ENCODE measurements around the gene STARD3.
"Not testable (repeated sequence)": the region's sequence is repeated elsewhere in the genome, so short reads cannot be mapped to it uniquely, and the experiment has no call there.

Gene STARD3

GRCh38 chr17:39636927-39637736, at the start of gene STARD3:
TSS of gene STARD3 (plus strand) at chr17:39637144. CDS start at chr17:39653532, 16,388 bp downstream.
- DNase-seq = peak in 57 of 58 donors; percentile 50 to 93 (median 84)

GRCh38 chr17:39590180-39590579, 46.8 kb upstream of the STARD3 start:
- not testable (repeated sequence) for DNase-seq

- DNase-seq = peak in 34 of 58 donors; percentile 16 to 83 (median 50)
These were observed 44.7 kb upstream of the STARD3 start for GRCh38 chr17:39591958-39592954.

- no peak for DNase-seq
These were observed 43.6 kb upstream of the STARD3 start for GRCh38 chr17:39593371-39593770.

GRCh38 chr17:39595294-39595693, 41.6 kb upstream of the STARD3 start:
- DNase-seq = no peak

DNA sequence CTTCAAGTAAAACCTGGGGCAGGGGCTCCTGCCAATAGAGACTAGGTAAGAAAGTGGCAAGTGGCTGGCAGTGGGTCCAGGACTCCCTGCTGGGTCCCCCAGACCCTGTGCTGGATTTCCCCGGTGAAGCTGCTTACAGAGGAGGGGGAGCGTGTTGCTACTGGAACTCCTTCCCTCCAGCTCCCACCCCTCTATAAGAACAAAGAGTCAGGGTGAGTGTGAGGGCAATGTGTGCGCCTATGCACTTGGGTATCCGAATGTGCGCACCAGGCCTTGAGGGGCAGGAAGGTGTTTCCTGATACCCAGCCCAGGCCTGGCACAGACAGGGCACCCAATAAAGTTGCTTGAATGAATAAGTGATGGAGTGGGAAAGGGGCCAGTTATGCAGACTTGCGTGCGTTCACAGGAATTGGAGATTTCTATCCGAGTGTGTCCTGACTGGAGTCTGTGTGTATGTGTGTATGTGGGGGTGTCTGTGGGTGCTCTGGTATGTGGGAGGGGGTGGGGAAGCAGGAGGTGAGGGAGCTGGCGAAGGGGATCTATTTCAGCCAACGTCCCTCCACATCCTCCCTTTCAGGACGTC, 40.9 kb upstream of the STARD3 start:
- no peak for DNase-seq

DNA sequence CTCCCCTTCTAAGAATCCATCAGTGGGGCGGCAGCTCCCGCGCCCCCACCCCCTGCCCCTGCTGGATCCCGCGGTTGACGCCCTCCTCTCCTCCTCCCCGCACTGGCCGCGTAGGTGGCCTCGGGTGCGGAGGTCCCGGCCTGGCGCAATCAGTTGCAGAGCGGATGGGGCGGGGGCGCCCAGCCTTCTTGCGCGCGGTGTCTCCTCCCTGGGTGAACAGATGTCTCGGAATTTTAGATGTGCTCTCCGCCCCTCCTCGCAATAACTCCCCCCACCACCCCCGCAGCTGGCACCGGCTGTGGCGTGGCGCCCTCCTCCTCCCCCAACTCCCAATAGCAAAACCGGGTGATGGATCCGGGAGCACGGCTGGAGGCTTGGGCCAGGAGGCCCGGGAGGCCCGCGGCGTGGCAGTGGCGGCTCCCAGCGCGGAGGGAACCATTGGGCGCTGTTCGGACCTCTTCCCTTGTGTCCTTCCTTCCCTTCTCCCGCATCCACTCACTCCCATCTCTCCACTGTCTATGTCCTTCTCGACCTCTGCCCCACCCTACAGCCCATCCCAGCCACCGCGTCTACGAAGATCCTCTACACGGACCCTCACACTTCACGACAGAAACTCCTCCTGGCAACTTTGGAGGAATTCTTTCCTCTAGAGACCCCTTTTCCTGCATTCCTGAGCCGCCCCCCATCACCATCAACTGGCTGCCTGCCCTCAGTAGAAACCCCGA, 40.2 kb upstream of the STARD3 start:
- no peak for DNase-seq

DNA sequence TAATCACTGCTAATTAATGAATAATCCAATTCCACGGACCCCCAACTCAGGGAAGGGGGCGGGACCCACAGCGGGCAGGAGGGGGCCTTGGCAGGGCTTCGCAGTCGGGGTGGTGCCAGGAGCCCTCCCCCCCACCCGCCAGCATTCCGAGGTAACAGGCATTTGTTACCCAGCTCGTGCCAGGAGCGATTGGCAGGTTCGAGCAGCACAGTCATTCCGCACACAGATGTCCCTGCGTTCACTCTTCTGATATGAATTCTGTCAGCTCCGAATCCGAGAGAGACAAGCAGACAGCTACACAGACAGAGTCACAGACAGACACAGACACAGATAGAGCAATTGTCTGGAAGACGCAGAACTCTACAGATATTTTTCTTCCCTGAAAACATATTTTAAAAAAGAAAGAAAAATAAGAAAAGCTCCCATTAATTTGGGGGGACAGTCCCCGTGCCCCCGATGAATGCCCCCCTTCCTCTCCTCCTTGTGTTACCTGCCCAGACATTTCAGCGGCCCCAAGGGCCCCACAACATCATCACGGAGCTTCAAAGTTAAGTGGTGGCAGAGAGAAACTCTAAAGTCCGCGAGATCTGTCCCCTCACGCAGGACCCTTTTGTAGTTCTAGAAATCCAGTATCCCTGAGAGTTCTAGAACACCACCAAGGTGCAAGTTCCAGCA, 39.4 kb upstream of the STARD3 start:
- no peak for DNase-seq

- no peak for DNase-seq
These were observed 38.9 kb upstream of the STARD3 start for GRCh38 chr17:39598047-39598481.

GRCh38 chr17:39598630-39599003, 38.3 kb upstream of the STARD3 start:
- no peak for DNase-seq

DNA sequence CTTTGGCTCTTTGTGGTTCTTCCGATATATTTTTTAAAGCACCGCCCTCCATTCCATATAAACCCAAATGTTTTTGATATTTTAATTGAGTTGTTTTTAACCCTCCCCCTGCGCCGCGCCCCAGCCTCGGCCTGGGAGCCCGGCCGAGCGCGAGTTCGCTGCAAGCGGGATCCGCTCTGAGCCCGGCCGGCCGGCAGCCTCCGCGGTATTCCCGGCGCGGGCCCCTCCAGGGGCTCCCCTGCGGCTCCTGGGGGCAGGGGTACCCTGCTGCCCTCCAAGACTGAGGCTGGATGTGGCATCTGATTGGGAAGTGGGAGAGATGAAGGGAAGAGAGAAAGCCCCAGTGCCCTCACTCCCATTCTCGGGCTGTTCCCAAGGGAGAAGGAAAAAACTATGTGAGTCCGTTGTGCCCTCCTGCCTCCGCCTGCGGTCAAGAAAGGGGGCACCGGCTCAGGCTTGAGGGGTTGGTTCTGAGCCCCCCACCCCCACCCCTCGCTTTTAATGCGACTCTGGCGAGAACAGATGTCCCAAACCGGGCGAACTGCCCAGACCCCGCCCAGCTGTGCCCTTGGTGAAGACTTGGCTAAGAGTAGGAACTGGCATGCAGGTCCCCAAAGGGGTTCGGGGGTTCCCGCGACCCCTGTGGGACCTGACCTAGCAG, 37.8 kb upstream of the STARD3 start:
- no peak for DNase-seq

DNA sequence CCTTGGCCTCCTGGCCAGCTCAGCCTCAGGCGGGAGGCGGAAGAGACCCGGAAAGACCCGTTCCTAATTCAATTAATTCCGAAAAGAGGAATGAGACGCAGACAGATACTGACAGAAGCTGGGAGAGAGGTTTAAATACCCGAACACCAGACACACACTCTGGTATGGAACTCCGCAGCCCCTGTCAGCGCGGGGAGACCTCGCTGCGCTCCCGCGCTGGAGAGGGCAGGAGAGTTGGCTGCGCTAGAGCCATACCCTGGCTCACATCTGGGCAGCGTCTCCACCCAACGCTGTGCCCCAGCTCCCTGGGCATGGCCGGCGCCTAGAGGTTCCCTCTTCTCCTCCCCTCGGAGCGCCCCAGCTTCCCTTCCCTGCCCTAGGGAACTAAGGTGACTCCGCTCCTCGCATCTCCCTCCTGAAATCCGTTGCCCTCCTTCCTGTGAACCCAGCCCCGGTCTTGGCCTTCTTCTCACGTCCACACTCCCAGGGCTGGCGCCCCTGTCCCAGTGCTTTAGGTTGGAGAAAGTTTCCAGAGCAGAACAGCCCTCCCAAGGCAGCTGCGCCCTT, 37.2 kb upstream of the STARD3 start:
- no peak for DNase-seq

DNA sequence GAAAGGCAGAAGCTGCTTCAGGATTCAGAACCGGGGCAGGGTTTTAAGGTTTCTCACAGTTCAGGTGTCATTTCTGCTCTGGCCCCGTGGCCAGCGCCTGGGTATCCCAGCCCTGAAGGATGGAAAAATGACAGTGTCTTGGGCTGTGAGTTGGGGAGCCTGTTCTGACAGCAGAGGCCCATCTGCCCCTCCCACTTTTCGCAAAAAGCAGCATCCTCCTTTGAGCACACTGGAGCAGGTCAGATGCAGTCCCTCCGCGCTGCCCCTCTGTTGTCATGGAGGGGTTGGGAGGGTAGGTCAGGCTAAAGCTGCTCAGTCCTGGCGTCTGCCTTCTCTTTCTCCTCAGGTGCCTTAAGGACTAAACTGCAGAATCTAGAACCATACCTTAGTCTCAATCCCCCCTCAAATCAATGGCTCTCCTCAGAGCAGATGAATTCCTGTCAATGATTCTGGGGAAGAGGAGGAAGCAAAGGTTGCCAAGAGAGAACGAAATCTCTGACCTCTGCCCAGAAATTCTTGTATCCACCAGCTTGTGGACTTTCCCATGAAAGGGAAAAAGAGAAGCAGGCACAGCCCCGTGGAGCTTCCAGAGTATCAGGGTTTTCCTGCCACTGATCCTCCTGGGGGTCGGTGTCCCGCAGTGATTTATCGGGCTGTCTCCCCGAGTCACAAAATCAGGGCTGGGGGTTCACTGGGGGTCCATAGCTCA, 36.5 kb upstream of the STARD3 start:
- no peak for DNase-seq

DNA sequence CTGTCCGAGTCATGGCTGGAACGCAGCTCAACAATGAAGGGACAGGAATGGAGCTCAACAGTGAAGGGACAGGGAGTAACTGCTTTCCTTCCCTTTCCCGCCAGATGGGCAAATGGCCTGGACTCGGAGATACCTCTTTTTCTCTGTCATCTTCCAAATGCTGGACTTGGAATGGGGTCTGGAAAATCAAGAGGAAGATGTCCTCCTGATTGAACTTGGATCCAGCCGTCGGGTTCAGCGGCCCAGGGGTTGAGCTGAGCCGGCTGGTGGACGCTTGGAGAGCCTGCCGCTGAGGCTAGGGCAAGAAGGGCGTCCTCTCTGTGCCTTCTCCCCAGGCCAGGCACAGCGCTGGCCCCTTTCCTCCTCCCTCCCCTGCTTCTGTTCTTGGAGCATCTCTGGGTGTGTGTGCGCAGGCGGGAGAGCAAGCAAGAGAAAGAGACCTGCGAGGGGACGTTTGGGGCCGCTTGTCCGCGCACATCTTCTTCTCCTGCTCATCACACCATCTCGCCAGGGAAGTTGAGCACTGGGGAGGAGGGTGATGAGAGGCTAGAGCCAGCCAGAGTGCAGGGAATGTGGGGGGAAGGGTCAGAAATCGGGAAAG, 35.8 kb upstream of the STARD3 start:
- DNase-seq = no peak

DNA sequence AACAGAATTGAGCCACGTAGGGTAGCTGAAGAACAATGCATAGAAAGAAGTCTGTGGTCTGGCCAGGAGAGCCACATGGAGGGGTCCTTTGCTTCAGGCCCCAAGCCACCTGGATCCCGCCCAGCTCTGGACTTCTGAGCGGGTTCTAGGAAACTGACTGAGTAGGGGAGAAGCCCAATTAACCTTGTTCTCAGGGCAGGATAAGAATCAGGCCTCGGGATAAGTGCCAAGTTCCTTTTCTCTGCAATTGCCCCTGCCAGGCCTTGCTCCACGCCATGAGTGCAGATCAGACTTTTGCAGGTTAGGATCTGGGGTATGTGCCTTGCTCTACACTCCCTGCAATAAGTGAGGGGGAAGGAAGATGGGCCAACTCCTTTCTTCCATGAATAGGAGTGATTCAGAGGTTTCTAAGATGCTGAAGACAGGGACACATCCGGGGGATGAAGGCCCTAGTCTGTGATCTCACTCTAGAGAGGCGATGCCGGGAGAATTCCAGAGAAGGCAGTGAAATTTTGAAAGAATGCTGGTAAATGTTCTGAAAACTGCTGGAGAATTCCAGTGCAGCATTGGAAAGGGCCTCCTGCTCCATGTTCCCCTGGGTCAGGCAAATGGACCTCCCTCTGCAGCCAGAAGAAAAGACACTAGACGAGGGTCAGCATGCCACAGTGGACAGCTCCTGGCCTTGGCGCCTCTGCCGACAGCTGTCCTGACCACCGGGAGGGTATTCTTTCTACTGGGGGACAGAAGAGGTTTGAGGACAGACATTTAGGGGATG, 35.0 kb upstream of the STARD3 start:
- peak in 2 of 58 donors; percentile 21 to 43 for DNase-seq

- DNase-seq = no peak
These were observed 34.2 kb upstream of the STARD3 start for GRCh38 chr17:39602533-39603303.
